ENCODE data around the gene RASA4B. TPM values are rescaled to one million over a fixed set of nuclear protein-coding genes. Genes with fewer than 3 reads are reported as not detected.

The RASA4B gene
- polyA plus RNA-seq, 1 donor (not counting 4 experiments of a cell fraction or from before 2014, with no cell fraction given), result 0.49 TPM

DNA sequence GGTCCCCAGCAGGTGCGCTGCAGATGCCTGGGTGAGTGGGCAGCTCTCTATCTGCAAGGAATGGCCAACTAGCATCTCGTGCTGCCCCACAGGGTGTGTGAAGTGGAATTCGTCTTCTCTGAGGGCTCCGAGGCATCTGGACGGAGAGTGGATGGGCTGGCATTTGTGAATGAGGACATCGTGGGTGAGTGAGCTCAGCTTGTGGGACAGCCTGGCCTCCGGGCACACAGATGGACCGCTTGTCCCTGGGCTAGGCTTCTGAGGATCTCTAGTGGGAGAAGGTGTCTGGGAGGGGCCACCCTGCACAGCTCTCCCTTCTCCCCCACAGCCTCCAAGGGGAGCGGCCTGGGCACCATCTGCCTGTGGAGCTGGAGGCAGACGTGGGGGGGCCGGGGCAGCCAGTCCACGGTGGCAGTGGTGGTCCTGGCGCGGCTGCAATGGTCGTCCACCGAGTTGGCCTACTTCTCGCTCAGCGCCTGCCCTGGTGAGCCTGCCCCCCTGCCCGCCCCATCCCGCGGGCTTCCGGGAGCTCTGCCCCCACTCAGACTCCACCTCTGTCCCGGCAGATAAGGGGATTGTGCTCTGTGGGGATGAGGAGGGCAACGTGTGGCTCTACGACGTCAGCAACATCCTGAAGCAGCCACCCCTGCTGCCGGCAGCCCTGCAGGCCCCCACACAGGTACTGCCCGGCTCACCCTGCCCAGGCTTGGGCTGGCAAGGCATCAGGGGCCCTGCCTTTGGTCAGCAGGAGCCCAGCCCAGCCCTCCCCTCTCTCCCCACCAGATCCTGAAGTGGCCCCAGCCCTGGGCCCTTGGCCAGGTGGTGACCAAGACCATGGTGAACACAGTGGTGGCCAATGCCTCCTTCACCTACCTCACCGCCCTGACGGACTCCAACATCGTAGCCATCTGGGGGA lies 45.2 kb downstream of the RASA4B start:
- no peak for TF ChIP-seq EZH2 (IDR thresholded peaks at IDR 0.05; ENCODE audit: low read length)
- TF ChIP-seq, protein P1, sequence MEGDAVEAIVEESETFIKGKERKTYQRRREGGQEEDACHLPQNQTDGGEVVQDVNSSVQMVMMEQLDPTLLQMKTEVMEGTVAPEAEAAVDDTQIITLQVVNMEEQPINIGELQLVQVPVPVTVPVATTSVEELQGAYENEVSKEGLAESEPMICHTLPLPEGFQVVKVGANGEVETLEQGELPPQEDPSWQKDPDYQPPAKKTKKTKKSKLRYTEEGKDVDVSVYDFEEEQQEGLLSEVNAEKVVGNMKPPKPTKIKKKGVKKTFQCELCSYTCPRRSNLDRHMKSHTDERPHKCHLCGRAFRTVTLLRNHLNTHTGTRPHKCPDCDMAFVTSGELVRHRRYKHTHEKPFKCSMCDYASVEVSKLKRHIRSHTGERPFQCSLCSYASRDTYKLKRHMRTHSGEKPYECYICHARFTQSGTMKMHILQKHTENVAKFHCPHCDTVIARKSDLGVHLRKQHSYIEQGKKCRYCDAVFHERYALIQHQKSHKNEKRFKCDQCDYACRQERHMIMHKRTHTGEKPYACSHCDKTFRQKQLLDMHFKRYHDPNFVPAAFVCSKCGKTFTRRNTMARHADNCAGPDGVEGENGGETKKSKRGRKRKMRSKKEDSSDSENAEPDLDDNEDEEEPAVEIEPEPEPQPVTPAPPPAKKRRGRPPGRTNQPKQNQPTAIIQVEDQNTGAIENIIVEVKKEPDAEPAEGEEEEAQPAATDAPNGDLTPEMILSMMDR (optimal IDR thresholded peaks at IDR 0.05 in 1 of 3, IDR thresholded peaks at IDR 0.05 in 1 of 3, conservative IDR thresholded peaks at IDR 0.05 in 1 of 3; ENCODE audit: extremely low read depth in 1 of 3, insufficient read depth in 2 of 3, low read length in 3 of 3), result no peak
- no peaks in the 10 kb centered on the region for H3K9me3 ChIP-seq (ENCODE audit: control insufficient read depth, low read depth, low read length)
- no peak overlapping the region for H2AFZ ChIP-seq (ENCODE audit: control insufficient read depth, low read length)
- H3K9ac ChIP-seq (ENCODE audit: control insufficient read depth, extremely low read depth, insufficient read depth, low read length), result no peak overlapping the region
- H3K79me2 ChIP-seq (ENCODE audit: control insufficient read depth, insufficient read depth, low read length), result no peaks in the 10 kb centered on the region
- no peaks in the 10 kb centered on the region for H3K27me3 ChIP-seq (ENCODE audit: control insufficient read depth, extremely low read depth, insufficient read depth, low read length)
- H3K36me3 ChIP-seq (ENCODE audit: control insufficient read depth in 2 of 2, extremely low read depth in 1 of 2, insufficient read depth in 2 of 2, low read length in 2 of 2), result peaks cover 6 to 8% of the 10 kb centered on the region in 2 experiments
- no peaks in the 10 kb centered on the region for H3K4me1 ChIP-seq (ENCODE audit: control insufficient read depth, extremely low read depth, insufficient read depth, low read length)
- FAIRE-seq (no peak), DNase-seq (ENCODE audit: low read depth, low spot score) (no peak)
- H3K9me1 ChIP-seq (ENCODE audit: control insufficient read depth, extremely low read depth, insufficient read depth, low read length), result no peaks in the 10 kb centered on the region
- no peak overlapping the region for H3K4me2 ChIP-seq (ENCODE audit: control insufficient read depth, extremely low read depth, insufficient read depth, low read depth, low read length)
- H4K20me1 ChIP-seq (ENCODE audit: control insufficient read depth, extremely low read depth, insufficient read depth, low read length), result no peaks in the 10 kb centered on the region
- dilution Hi-C loops (cut with MboI; ENCODE audit: extremely low pct_ligation_motif_present, low sequenced_read_pairs), result no loop called here
- H3K27ac ChIP-seq (ENCODE audit: control insufficient read depth, insufficient read depth, low read length), result no peak overlapping the region
- H3K4me3 ChIP-seq (ENCODE audit: control insufficient read depth in 2 of 3, extremely low read depth in 1 of 3, insufficient read depth in 2 of 3, low read depth in 1 of 3, low read length in 3 of 3), result no peak overlapping the region

DNA sequence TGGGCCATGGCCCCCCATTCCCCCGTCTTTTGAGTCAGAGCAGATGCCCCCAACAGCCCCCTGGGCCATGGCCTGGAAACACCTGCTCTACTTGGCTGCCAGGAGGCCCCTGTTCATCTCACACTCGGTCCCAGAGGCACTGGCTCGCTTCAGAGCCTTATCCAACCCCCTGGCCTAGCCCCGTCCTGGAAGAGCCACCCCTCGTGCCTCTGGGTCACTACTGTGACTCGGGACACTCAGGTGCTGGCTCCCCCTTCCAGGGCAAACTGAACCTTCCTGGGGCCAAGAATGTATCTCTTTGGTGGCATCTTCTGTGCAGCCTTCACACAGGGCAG lies 45.8 kb downstream of the RASA4B start:
- Histone ChIP-seq H4K20me1 (ENCODE audit: control insufficient read depth, extremely low read depth, insufficient read depth, low read length) (no peaks in the 10 kb centered on the region), H3K79me2 (ENCODE audit: control insufficient read depth, insufficient read depth, low read length) (no peaks in the 10 kb centered on the region), H3K9ac (ENCODE audit: control insufficient read depth, extremely low read depth, insufficient read depth, low read length) (no peak overlapping the region), H3K4me1 (ENCODE audit: control insufficient read depth, extremely low read depth, insufficient read depth, low read length) (no peaks in the 10 kb centered on the region), H3K27me3 (ENCODE audit: control insufficient read depth, extremely low read depth, insufficient read depth, low read length) (no peaks in the 10 kb centered on the region), H3K9me3 (ENCODE audit: control insufficient read depth, low read depth, low read length) (no peaks in the 10 kb centered on the region), H3K4me2 (ENCODE audit: control insufficient read depth, extremely low read depth, insufficient read depth, low read depth, low read length) (no peak overlapping the region), H3K36me3 (ENCODE audit: control insufficient read depth in 2 of 2, extremely low read depth in 1 of 2, insufficient read depth in 2 of 2, low read length in 2 of 2) (peaks cover 6 to 8% of the 10 kb centered on the region in 2 experiments), H3K27ac (ENCODE audit: control insufficient read depth, insufficient read depth, low read length) (no peak overlapping the region), H2AFZ (ENCODE audit: control insufficient read depth, low read length) (no peak overlapping the region), H3K9me1 (ENCODE audit: control insufficient read depth, extremely low read depth, insufficient read depth, low read length) (no peaks in the 10 kb centered on the region), H3K4me3 (ENCODE audit: control insufficient read depth in 2 of 3, extremely low read depth in 1 of 3, insufficient read depth in 2 of 3, low read depth in 1 of 3, low read length in 3 of 3) (no peak overlapping the region)
- no peak for DNase-seq (ENCODE audit: low read depth, low spot score)
- TF ChIP-seq, protein P1 (optimal IDR thresholded peaks at IDR 0.05 in 1 of 3, IDR thresholded peaks at IDR 0.05 in 1 of 3, conservative IDR thresholded peaks at IDR 0.05 in 1 of 3; ENCODE audit: extremely low read depth in 1 of 3, insufficient read depth in 2 of 3, low read length in 3 of 3), result no peak
- no peak for TF ChIP-seq EZH2 (IDR thresholded peaks at IDR 0.05; ENCODE audit: low read length)
- no peak for FAIRE-seq
- dilution Hi-C loops (cut with MboI; ENCODE audit: extremely low pct_ligation_motif_present, low sequenced_read_pairs), result no loop called here
